Measurements from ENCODE around the gene ODF2.

DNA sequence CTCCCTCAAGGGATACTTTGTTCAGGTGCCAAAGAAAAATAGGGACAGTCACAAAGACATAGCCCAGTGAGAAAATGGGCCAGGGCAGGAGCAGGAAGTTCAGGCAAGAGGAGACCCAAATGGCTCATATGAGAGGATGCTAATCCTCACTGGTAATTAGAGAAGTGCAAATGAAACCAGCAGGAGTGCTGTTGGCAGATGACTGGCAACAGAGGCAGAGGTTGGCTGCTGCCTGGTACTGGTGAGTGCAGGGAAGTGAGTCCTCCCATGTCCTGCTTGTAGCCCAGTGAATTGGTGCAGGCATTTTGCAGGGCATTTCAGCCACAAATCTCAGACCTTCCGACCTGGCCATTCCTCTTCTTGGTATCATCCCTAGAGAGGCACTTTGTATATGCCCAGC lies 23.5 kb downstream of the ODF2 start:
- TF ChIP-seq EZH2 (IDR thresholded peaks at IDR 0.05; ENCODE audit: low read length) = no peak
- TF ChIP-seq, protein P1, sequence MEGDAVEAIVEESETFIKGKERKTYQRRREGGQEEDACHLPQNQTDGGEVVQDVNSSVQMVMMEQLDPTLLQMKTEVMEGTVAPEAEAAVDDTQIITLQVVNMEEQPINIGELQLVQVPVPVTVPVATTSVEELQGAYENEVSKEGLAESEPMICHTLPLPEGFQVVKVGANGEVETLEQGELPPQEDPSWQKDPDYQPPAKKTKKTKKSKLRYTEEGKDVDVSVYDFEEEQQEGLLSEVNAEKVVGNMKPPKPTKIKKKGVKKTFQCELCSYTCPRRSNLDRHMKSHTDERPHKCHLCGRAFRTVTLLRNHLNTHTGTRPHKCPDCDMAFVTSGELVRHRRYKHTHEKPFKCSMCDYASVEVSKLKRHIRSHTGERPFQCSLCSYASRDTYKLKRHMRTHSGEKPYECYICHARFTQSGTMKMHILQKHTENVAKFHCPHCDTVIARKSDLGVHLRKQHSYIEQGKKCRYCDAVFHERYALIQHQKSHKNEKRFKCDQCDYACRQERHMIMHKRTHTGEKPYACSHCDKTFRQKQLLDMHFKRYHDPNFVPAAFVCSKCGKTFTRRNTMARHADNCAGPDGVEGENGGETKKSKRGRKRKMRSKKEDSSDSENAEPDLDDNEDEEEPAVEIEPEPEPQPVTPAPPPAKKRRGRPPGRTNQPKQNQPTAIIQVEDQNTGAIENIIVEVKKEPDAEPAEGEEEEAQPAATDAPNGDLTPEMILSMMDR (optimal IDR thresholded peaks at IDR 0.05 in 1 of 3, IDR thresholded peaks at IDR 0.05 in 1 of 3, conservative IDR thresholded peaks at IDR 0.05 in 1 of 3; ENCODE audit: extremely low read depth in 1 of 3, insufficient read depth in 2 of 3, low read length in 3 of 3) = no peak

Data from keratinocyte (primary cell).